ENCODE measurements around the gene TCTN1.
A peak's percentile ranks its signal among the peaks of the same experiment; 100 is the strongest.

TCTN1 gene

DNA sequence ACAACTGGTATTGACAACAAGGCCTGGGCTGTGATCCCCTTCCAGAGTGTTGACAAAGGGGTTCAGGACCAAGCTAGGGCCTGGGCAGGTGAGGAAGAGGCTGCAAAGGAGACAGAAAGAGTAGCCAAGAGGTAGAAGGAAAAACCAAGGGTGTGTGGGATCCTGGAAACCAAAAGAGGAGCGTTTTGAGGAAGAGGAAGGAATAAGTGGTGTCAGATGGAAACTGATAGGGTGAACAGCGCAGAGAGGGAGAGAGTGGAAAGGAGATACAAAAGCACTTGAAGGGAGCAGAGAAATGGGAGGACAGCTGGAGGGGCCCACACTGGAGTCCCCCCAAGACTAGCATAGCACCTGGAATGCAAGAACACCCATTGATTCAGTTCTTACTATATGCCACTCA lies 83.3 kb downstream of the TCTN1 start:
- Histone ChIP-seq H3K27ac (ENCODE audit: low read depth, low read length, poor library complexity, severe bottlenecking) (peak overlapping the region; percentile 32), H2AFZ (ENCODE audit: low read length) (no peak overlapping the region), H3K4me1 (ENCODE audit: insufficient read depth, low read length, severe bottlenecking) (peaks cover 28% of the 10 kb centered on the region), H3K36me3 (ENCODE audit: insufficient read depth, low read length) (no peaks in the 10 kb centered on the region), H3F3A (ENCODE audit: insufficient read depth, low read length) (no peaks in the 10 kb centered on the region), H3K27me3 (ENCODE audit: insufficient read depth, low read length) (no peaks in the 10 kb centered on the region), H3K79me2 (ENCODE audit: insufficient read depth, low read length) (no peaks in the 10 kb centered on the region), H3K9me2 (ENCODE audit: low read depth, low read length) (no peaks in the 10 kb centered on the region), H3K9me3 (ENCODE audit: low read length) (no peaks in the 10 kb centered on the region), H3K4me2 (ENCODE audit: low read length) (no peak overlapping the region), H3K4me3 (ENCODE audit: low read depth, low read length, poor library complexity, severe bottlenecking) (no peak overlapping the region), H3K9ac (ENCODE audit: low read length) (no peak overlapping the region), H4K20me1 (ENCODE audit: insufficient read depth, low read length) (no peaks in the 10 kb centered on the region)
- TF ChIP-seq EZH2 (IDR thresholded peaks at IDR 0.05; ENCODE audit: borderline replicate concordance, low read length), result no peak

DNA sequence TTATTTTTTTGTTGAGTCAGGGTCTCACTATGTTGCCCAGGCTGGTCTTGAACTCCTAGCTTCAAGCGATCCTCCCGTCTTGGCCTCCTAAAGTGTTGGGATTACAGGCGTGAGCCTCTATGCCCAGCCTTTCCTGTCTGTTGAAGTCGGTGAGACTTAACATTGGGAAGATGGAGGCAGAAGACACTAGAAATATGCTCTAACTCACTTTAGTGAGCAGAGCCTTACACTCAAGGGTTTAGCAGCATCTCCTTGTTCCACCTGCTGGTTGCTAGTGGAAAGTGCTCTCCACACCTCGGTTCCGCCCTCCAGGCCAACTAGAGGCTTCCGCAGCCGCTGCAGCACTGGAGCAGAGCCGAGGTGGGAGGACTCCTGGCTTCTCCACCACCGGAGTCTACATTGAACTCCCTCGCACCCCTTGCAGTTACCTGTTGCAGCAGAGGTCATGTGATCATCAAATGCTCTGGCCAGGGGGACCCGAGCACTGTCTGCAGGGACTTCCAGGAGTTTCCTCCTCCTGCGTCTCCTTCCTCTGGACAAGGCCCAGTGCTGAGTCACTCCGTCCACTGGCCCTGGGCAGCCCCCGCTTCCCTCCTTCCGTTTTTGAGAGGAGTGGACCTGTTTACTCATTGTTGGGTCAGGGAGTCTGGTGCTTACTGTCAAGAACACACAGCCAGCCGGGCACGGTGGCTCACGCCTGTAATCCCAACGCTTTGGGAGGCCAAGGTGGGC lies 84.4 kb downstream of the TCTN1 start:
- no peaks in the 10 kb centered on the region for H3K9me2 ChIP-seq (ENCODE audit: low read depth, low read length)
- peaks cover 24% of the 10 kb centered on the region for H3K4me1 ChIP-seq (ENCODE audit: insufficient read depth, low read length, severe bottlenecking)
- no peak overlapping the region for H3K4me3 ChIP-seq (ENCODE audit: low read depth, low read length, poor library complexity, severe bottlenecking)
- no peaks in the 10 kb centered on the region for H3F3A ChIP-seq (ENCODE audit: insufficient read depth, low read length)
- H4K20me1 ChIP-seq (ENCODE audit: insufficient read depth, low read length), result no peaks in the 10 kb centered on the region
- H3K36me3 ChIP-seq (ENCODE audit: insufficient read depth, low read length), result no peaks in the 10 kb centered on the region
- H3K27me3 ChIP-seq (ENCODE audit: insufficient read depth, low read length), result no peaks in the 10 kb centered on the region
- H3K9me3 ChIP-seq (ENCODE audit: low read length), result no peaks in the 10 kb centered on the region
- peak overlapping the region; percentile 34; the same call in 1 of the 2 replicates for H3K4me2 ChIP-seq (ENCODE audit: low read length)
- TF ChIP-seq EZH2 (IDR thresholded peaks at IDR 0.05; ENCODE audit: borderline replicate concordance, low read length), result no peak
- TF ChIP-seq, protein P1, sequence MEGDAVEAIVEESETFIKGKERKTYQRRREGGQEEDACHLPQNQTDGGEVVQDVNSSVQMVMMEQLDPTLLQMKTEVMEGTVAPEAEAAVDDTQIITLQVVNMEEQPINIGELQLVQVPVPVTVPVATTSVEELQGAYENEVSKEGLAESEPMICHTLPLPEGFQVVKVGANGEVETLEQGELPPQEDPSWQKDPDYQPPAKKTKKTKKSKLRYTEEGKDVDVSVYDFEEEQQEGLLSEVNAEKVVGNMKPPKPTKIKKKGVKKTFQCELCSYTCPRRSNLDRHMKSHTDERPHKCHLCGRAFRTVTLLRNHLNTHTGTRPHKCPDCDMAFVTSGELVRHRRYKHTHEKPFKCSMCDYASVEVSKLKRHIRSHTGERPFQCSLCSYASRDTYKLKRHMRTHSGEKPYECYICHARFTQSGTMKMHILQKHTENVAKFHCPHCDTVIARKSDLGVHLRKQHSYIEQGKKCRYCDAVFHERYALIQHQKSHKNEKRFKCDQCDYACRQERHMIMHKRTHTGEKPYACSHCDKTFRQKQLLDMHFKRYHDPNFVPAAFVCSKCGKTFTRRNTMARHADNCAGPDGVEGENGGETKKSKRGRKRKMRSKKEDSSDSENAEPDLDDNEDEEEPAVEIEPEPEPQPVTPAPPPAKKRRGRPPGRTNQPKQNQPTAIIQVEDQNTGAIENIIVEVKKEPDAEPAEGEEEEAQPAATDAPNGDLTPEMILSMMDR (IDR thresholded peaks at IDR 0.05; ENCODE audit: low read length), result peak; percentile 65
- H2AFZ ChIP-seq (ENCODE audit: low read length), result no peak overlapping the region
- H3K27ac ChIP-seq (ENCODE audit: low read depth, low read length, poor library complexity, severe bottlenecking), result peak overlapping the region; percentile 72
- H3K79me2 ChIP-seq (ENCODE audit: insufficient read depth, low read length), result no peaks in the 10 kb centered on the region
- H3K9ac ChIP-seq (ENCODE audit: low read length), result peak overlapping the region; percentile 47; the same call in 1 of the 2 replicates
